ENCODE data around the gene INSM1. TPM values are rescaled to one million over a fixed set of nuclear protein-coding genes. Genes with fewer than 3 reads are reported as not detected.

Gene INSM1
- total RNA-seq, 1 donor = not detected

- TF ChIP-seq, protein P1, sequence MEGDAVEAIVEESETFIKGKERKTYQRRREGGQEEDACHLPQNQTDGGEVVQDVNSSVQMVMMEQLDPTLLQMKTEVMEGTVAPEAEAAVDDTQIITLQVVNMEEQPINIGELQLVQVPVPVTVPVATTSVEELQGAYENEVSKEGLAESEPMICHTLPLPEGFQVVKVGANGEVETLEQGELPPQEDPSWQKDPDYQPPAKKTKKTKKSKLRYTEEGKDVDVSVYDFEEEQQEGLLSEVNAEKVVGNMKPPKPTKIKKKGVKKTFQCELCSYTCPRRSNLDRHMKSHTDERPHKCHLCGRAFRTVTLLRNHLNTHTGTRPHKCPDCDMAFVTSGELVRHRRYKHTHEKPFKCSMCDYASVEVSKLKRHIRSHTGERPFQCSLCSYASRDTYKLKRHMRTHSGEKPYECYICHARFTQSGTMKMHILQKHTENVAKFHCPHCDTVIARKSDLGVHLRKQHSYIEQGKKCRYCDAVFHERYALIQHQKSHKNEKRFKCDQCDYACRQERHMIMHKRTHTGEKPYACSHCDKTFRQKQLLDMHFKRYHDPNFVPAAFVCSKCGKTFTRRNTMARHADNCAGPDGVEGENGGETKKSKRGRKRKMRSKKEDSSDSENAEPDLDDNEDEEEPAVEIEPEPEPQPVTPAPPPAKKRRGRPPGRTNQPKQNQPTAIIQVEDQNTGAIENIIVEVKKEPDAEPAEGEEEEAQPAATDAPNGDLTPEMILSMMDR (IDR thresholded peaks at IDR 0.05; ENCODE audit: insufficient read depth, low read depth, low read length) = no peak
- H3K4me3 ChIP-seq (ENCODE audit: low read depth, low read length) = no peak overlapping the region
- no peak for DNase-seq (ENCODE audit: low read depth)
Measured at GRCh38 chr20:20359628-20360027, 8.3 kb upstream of the INSM1 start.

DNA sequence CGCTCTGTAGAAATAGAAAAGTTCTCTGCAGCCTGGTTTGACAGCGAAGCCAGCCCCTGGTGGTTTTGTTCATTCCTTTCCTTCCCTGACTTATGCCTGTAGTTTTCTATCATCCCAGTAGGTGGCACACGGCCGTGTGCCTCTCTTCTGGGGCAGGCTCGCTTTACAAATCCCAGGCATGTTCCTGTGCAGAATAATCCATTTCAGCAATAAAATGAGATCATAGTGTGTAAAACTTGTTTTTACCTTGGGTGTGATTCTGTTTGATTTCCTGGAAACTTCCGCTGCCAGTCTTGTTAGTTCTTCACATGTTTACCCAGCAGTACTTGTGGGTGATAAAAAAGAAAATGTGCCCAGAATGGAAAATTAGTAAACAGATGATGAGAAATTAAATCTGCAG lies 7.4 kb upstream of the INSM1 start:
- DNase-seq (ENCODE audit: low read depth) = peak; percentile 62
- H3K4me3 ChIP-seq (ENCODE audit: low read depth, low read length) = no peak overlapping the region
- TF ChIP-seq, protein P1 (IDR thresholded peaks at IDR 0.05; ENCODE audit: insufficient read depth, low read depth, low read length) = peak; percentile 78

GRCh38 chr20:20362774-20363433 lies 5.0 kb upstream of the INSM1 start:
- DNase-seq (ENCODE audit: low read depth) = no peak
- H3K4me3 ChIP-seq (ENCODE audit: low read depth, low read length) = no peak overlapping the region
- TF ChIP-seq, protein P1 (IDR thresholded peaks at IDR 0.05; ENCODE audit: insufficient read depth, low read depth, low read length) = no peak

- no peak for DNase-seq (ENCODE audit: low read depth)
- no peak overlapping the region for H3K4me3 ChIP-seq (ENCODE audit: low read depth, low read length)
- TF ChIP-seq, protein P1 (IDR thresholded peaks at IDR 0.05; ENCODE audit: insufficient read depth, low read depth, low read length) = no peak
Measured at GRCh38 chr20:20363434-20363798, 4.5 kb upstream of the INSM1 start.

GRCh38 chr20:20363799-20364592 lies 3.9 kb upstream of the INSM1 start:
- TF ChIP-seq, protein P1 (IDR thresholded peaks at IDR 0.05; ENCODE audit: insufficient read depth, low read depth, low read length) = no peak
- H3K4me3 ChIP-seq (ENCODE audit: low read depth, low read length) = no peak overlapping the region
- no peak for DNase-seq (ENCODE audit: low read depth)

- TF ChIP-seq, protein P1 (IDR thresholded peaks at IDR 0.05; ENCODE audit: insufficient read depth, low read depth, low read length) = no peak
- no peak for DNase-seq (ENCODE audit: low read depth)
- H3K4me3 ChIP-seq (ENCODE audit: low read depth, low read length) = no peak overlapping the region
Measured at GRCh38 chr20:20364593-20365479, 3.1 kb upstream of the INSM1 start.
